DMS 273 treated with DMSO at 0.1 percent for 48 hours (cell line): ENCODE measurements around the gene KLHL4.
"Not testable (repeated sequence)": the region's sequence is repeated elsewhere in the genome, so short reads cannot be mapped to it uniquely, and the experiment has no call there.

Experiments used
- DNase-seq: peaks from one replicate; lab custom pipeline; 2025; lab: John Stamatoyannopoulos, UW

Gene KLHL4

DNA sequence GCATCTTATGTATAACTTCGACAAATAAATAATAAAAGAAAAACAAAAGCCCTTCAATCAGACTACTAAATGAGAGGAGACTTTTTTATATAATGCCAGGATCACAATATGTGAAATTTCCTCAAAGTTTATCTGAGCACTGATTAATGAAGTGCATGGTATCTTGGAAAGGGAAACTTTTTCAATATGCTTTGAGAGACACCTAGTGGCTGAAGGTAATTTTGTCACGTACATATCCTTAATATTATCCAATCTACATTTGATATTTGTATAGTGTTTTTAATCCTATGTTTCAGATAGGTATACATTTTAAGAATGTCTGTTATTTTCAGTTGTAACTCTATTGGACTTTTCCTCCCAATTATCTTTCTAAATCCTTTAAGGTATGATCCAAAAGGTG lies 146.8 kb downstream of the KLHL4 start:
- DNase-seq, result no peak

GRCh38 chrX:87679849-87680248 lies 162.2 kb downstream of the KLHL4 start:
- no peak for DNase-seq

GRCh38 chrX:87687703-87688102 lies 170.1 kb downstream of the KLHL4 start:
- no peak for DNase-seq

- DNase-seq, result not testable (repeated sequence)
These were observed 170.6 kb downstream of the KLHL4 start for GRCh38 chrX:87688113-87688748.

- not testable (repeated sequence) for DNase-seq
These were observed 171.6 kb downstream of the KLHL4 start for GRCh38 chrX:87689218-87689617.

DNA sequence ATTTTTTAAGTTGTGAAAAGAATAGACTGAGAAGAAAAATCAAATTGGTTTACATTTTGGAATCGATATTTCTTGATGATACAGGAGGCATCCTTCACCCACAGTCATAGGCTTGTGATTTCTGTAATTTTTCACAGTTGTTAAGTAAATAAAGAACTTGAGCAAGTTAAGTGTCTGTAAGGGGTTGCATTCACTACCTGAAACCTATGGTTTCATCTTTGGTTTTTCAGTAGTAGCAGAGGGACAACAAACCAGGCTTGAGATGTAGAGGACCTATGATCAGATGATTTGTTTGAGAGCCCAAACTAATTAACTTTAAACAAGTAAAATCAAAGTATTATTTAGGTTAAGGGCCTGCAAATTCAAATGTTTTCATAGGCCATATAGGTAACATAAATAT lies 175.6 kb downstream of the KLHL4 start:
- DNase-seq, result no peak

- no peak for DNase-seq
These were observed 179.8 kb downstream of the KLHL4 start for GRCh38 chrX:87697409-87697808.

GRCh38 chrX:87702795-87703194 lies 185.2 kb downstream of the KLHL4 start:
- no peak for DNase-seq

DNA sequence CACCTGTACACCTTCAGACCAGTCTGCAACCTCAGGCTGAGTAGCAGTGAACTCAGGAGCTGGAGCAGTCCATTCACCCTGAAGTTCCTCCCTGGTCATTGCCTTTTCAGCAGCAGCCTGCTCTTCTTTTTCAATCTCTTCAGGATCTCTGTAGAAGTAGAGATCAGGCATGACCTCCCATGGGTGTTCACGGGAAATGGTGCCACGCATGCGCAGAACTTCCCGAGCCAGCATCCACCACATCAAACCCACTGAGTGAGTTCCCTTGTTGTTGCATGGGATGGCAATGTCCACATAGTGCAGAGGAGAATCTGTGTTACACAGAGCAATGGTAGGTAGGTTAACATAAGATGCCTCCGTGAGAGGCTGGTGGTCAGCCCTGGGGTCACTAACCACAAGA lies 185.9 kb downstream of the KLHL4 start:
- DNase-seq, result not testable (repeated sequence)

- no peak for DNase-seq
These were observed 188.5 kb downstream of the KLHL4 start for GRCh38 chrX:87706134-87706533.

DNA sequence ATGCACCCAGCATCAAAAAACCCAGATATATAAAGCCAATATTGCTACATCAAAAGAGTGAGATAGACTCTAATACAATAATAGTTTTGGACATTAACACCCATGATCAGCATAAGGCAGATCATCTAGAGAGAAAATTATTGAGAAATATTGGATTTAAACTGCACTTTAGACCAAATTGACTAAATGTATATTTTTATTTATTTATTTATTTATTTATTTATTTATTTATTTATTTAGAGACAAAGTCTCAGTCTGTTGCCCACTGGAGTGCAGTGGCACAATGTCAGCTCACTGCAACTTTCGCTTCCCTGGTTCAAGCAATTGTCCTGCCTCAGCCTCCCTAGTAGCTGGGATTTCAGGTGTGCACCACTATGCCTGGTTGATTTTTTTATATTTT lies 193.0 kb downstream of the KLHL4 start:
- DNase-seq, result no peak
